ENCODE data around the gene STRADB. TPM values are rescaled to one million over a fixed set of nuclear protein-coding genes. Genes with fewer than 3 reads are reported as not detected.
"Not testable (repeated sequence)": the region's sequence is repeated elsewhere in the genome, so short reads cannot be mapped to it uniquely, and the experiment has no call there.

The STRADB gene
- polyA plus RNA-seq, 1 donor, result 43.5 TPM

GRCh38 chr2:201466050-201466675, 14.6 kb downstream of the STRADB start:
- DNase-seq (ENCODE audit: low read depth), result peak; percentile 77

- no peak for DNase-seq (ENCODE audit: low read depth)
These were observed 16.1 kb downstream of the STRADB start for GRCh38 chr2:201467666-201468065.

GRCh38 chr2:201470821-201471731, 19.5 kb downstream of the STRADB start:
- DNase-seq (ENCODE audit: low read depth), result no peak

GRCh38 chr2:201471732-201472393, 20.3 kb downstream of the STRADB start:
- DNase-seq (ENCODE audit: low read depth), result no peak

GRCh38 chr2:201472411-201472810, 20.9 kb downstream of the STRADB start:
- no peak for DNase-seq (ENCODE audit: low read depth)

GRCh38 chr2:201482543-201482942, 31.0 kb downstream of the STRADB start:
- DNase-seq (ENCODE audit: low read depth), result no peak

- DNase-seq (ENCODE audit: low read depth), result no peak
These were observed 31.8 kb downstream of the STRADB start for GRCh38 chr2:201483342-201483741.

- DNase-seq (ENCODE audit: low read depth), result not testable (repeated sequence)
These were observed 32.2 kb downstream of the STRADB start for GRCh38 chr2:201483758-201484157.

GRCh38 chr2:201484805-201485204, 33.3 kb downstream of the STRADB start:
- DNase-seq (ENCODE audit: low read depth), result no peak

GRCh38 chr2:201490291-201490690, 38.8 kb downstream of the STRADB start:
- no peak for DNase-seq (ENCODE audit: low read depth)

GRCh38 chr2:201496785-201497184, 45.2 kb downstream of the STRADB start:
- DNase-seq (ENCODE audit: low read depth), result no peak

- DNase-seq (ENCODE audit: low read depth), result no peak
These were observed 49.0 kb downstream of the STRADB start for GRCh38 chr2:201500534-201500933.

GRCh38 chr2:201502713-201503112, 51.2 kb downstream of the STRADB start:
- DNase-seq (ENCODE audit: low read depth), result no peak

- no peak for DNase-seq (ENCODE audit: low read depth)
These were observed 56.2 kb downstream of the STRADB start for GRCh38 chr2:201507725-201508124.

GRCh38 chr2:201513271-201513670, 61.7 kb downstream of the STRADB start:
- no peak for DNase-seq (ENCODE audit: low read depth)

- no peak for DNase-seq (ENCODE audit: low read depth)
These were observed 64.2 kb downstream of the STRADB start for GRCh38 chr2:201515573-201516246.

- DNase-seq (ENCODE audit: low read depth), result no peak
These were observed 65.6 kb downstream of the STRADB start for GRCh38 chr2:201517094-201517493.

GRCh38 chr2:201520201-201520600, 68.7 kb downstream of the STRADB start:
- DNase-seq (ENCODE audit: low read depth), result no peak

- no peak for DNase-seq (ENCODE audit: low read depth)
These were observed 71.4 kb downstream of the STRADB start for GRCh38 chr2:201522965-201523364.

- no peak for DNase-seq (ENCODE audit: low read depth)
These were observed 72.0 kb downstream of the STRADB start for GRCh38 chr2:201523506-201523905.

Measured in forelimb muscle (tissue), 1 donor.